ENCODE results near the gene ALDH5A1.
"Not testable (repeated sequence)": the region's sequence is repeated elsewhere in the genome, so short reads cannot be mapped to it uniquely, and the experiment has no call there.

The ALDH5A1 gene

GRCh38 chr6:24486065-24486464, 8.7 kb upstream of the ALDH5A1 start:
- no peak for DNase-seq (ENCODE audit: low spot score)

- no peak for DNase-seq (ENCODE audit: low spot score)
Observed at GRCh38 chr6:24489470-24489869, 5.3 kb upstream of the ALDH5A1 start, which contains the start of gene GPLD1. TSS of gene GPLD1 (minus strand) at chr6:24489578. CDS start at chr6:24489511, 67 bp downstream.

- DNase-seq (ENCODE audit: low spot score): no peak
Observed at GRCh38 chr6:24489881-24490280, 4.9 kb upstream of the ALDH5A1 start.

GRCh38 chr6:24490948-24491347, 3.8 kb upstream of the ALDH5A1 start:
- no peak for DNase-seq (ENCODE audit: low spot score)

GRCh38 chr6:24492475-24492874, 2.3 kb upstream of the ALDH5A1 start:
- peak; percentile 41 for DNase-seq (ENCODE audit: low spot score)

- DNase-seq (ENCODE audit: low spot score): peak; percentile 27
Observed at GRCh38 chr6:24493945-24494820, 586 bp upstream of the ALDH5A1 start.

GRCh38 chr6:24497254-24497970, 2.6 kb downstream of the ALDH5A1 start:
- peak; percentile 53 for DNase-seq (ENCODE audit: low spot score)

GRCh38 chr6:24500683-24501082, 5.9 kb downstream of the ALDH5A1 start:
- DNase-seq (ENCODE audit: low spot score): no peak

- no peak for DNase-seq (ENCODE audit: low spot score)
Observed at GRCh38 chr6:24501374-24501773, 6.6 kb downstream of the ALDH5A1 start.

GRCh38 chr6:24501914-24502313, 7.1 kb downstream of the ALDH5A1 start:
- DNase-seq (ENCODE audit: low spot score): no peak

- no peak for DNase-seq (ENCODE audit: low spot score)
Observed at GRCh38 chr6:24504287-24504648, 9.5 kb downstream of the ALDH5A1 start.

- DNase-seq (ENCODE audit: low spot score): no peak
Observed at GRCh38 chr6:24504649-24505586, 10.1 kb downstream of the ALDH5A1 start.

GRCh38 chr6:24506814-24507520, 12.2 kb downstream of the ALDH5A1 start:
- no peak for DNase-seq (ENCODE audit: low spot score)

- DNase-seq (ENCODE audit: low spot score): not testable (repeated sequence)
Observed at GRCh38 chr6:24511976-24512375, 17.2 kb downstream of the ALDH5A1 start.

GRCh38 chr6:24513602-24514001, 18.8 kb downstream of the ALDH5A1 start:
- peak; percentile 69 for DNase-seq (ENCODE audit: low spot score)

GRCh38 chr6:24517659-24518543, 23.1 kb downstream of the ALDH5A1 start:
- peak; percentile 73 for DNase-seq (ENCODE audit: low spot score)

- DNase-seq (ENCODE audit: low spot score): peak; percentile 75
Observed at GRCh38 chr6:24520929-24521546, 26.3 kb downstream of the ALDH5A1 start.

- peak; percentile 98 for DNase-seq (ENCODE audit: low spot score)
Observed at GRCh38 chr6:24522228-24523176, 27.7 kb downstream of the ALDH5A1 start.

GRCh38 chr6:24524329-24524728, 29.6 kb downstream of the ALDH5A1 start:
- no peak for DNase-seq (ENCODE audit: low spot score)

Data from NAMALWA (cell line).